ENCODE results near the gene MTIF3.

- TF ChIP-seq SP1 (CRISPR knock-in tag; conservative IDR thresholded peaks at IDR 0.05) (no peak), FOXP4 (CRISPR knock-in tag; IDR thresholded peaks at IDR 0.05) (no peak), RORB (CRISPR knock-in tag; IDR thresholded peaks at IDR 0.05) (no peak), USF1 (CRISPR knock-in tag; IDR thresholded peaks at IDR 0.05) (no peak), MLX (CRISPR knock-in tag; IDR thresholded peaks at IDR 0.05) (no peak), PRDM15 (CRISPR knock-in tag; IDR thresholded peaks at IDR 0.05) (no peak), JAZF1 (CRISPR knock-in tag; IDR thresholded peaks at IDR 0.05) (no peak), CTCF (IDR thresholded peaks at IDR 0.05) (no peak)
Observed at GRCh38 chr13:27442071-27442647, 8.2 kb downstream of the MTIF3 start.
